ENCODE data around the gene RXFP3. TPM values are rescaled to one million over a fixed set of nuclear protein-coding genes. Genes with fewer than 3 reads are reported as not detected.

The RXFP3 gene
- total and polyA plus RNA-seq, 5 donors from 2014 or later, result not detected

GRCh38 chr5:33937017-33937706 lies 976 bp downstream of the RXFP3 start:
- H3K9me3 ChIP-seq (ENCODE audit: control insufficient read depth in 2 of 2, low read length in 2 of 2), result no peaks in the 10 kb centered on the region
- Mint-ChIP-seq H3K4me1 (peaks cover 0 to 6% (median 0%) of the 10 kb centered on the region in 4 donors), H3K9me3 (peaks cover 0 to 2% (median 0%) of the 10 kb centered on the region in 7 donors), H3K27ac (no peak overlapping the region), H3K27me3 (peaks cover 64% of the 10 kb centered on the region), H3K4me3 (no peak overlapping the region), H3K36me3 (no peaks in the 10 kb centered on the region)
- H3K27ac ChIP-seq (ENCODE audit: insufficient read depth, low read length, poor library complexity, severe bottlenecking), result no peak overlapping the region
- H3K4me1 ChIP-seq (ENCODE audit: control insufficient read depth, insufficient read depth, low read length, poor library complexity, severe bottlenecking), result no peaks in the 10 kb centered on the region
- no peak overlapping the region for H3K4me3 ChIP-seq (ENCODE audit: low read depth, low read length)
- peaks cover 15% of the 10 kb centered on the region for H3K27me3 ChIP-seq (ENCODE audit: control insufficient read depth, insufficient read depth, low read length)
- H3K36me3 ChIP-seq (ENCODE audit: control insufficient read depth, insufficient read depth, low read length), result no peaks in the 10 kb centered on the region
- ATAC-seq (ENCODE audit: low read depth in 2 of 2) (no peak), DNase-seq (no peak)

DNA sequence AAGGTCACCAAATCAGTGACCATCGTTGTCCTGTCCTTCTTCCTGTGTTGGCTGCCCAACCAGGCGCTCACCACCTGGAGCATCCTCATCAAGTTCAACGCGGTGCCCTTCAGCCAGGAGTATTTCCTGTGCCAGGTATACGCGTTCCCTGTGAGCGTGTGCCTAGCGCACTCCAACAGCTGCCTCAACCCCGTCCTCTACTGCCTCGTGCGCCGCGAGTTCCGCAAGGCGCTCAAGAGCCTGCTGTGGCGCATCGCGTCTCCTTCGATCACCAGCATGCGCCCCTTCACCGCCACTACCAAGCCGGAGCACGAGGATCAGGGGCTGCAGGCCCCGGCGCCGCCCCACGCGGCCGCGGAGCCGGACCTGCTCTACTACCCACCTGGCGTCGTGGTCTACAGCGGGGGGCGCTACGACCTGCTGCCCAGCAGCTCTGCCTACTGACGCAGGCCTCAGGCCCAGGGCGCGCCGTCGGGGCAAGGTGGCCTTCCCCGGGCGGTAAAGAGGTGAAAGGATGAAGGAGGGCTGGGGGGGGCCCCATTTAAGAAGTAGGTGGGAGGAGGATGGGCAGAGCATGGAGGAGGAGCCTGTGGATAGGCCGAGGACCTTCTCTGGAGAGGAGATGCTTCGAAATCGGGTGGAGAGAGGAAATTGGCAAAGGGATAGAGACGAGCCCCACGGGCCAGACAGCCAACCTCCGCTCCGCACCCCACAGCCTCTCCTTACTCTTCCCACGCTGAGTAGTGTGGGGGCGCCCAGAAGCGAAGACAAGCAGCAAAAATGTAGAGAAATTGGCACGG lies 1.7 kb downstream of the RXFP3 start:
- no peak overlapping the region for H3K27ac ChIP-seq (ENCODE audit: insufficient read depth, low read length, poor library complexity, severe bottlenecking)
- Mint-ChIP-seq H3K27ac (no peak overlapping the region), H3K36me3 (no peaks in the 10 kb centered on the region), H3K27me3 (peaks cover 64% of the 10 kb centered on the region), H3K9me3 (peaks cover 0 to 2% (median 0%) of the 10 kb centered on the region in 7 donors), H3K4me1 (peaks cover 0 to 6% (median 0%) of the 10 kb centered on the region in 4 donors), H3K4me3 (no peak overlapping the region)
- no peak for ATAC-seq (ENCODE audit: low read depth in 2 of 2)
- peaks cover 15% of the 10 kb centered on the region for H3K27me3 ChIP-seq (ENCODE audit: control insufficient read depth, insufficient read depth, low read length)
- no peaks in the 10 kb centered on the region for H3K36me3 ChIP-seq (ENCODE audit: control insufficient read depth, insufficient read depth, low read length)
- no peak for DNase-seq
- no peaks in the 10 kb centered on the region for H3K4me1 ChIP-seq (ENCODE audit: control insufficient read depth, insufficient read depth, low read length, poor library complexity, severe bottlenecking)
- no peak overlapping the region for H3K4me3 ChIP-seq (ENCODE audit: low read depth, low read length)
- no peaks in the 10 kb centered on the region for H3K9me3 ChIP-seq (ENCODE audit: control insufficient read depth in 2 of 2, low read length in 2 of 2)

DNA sequence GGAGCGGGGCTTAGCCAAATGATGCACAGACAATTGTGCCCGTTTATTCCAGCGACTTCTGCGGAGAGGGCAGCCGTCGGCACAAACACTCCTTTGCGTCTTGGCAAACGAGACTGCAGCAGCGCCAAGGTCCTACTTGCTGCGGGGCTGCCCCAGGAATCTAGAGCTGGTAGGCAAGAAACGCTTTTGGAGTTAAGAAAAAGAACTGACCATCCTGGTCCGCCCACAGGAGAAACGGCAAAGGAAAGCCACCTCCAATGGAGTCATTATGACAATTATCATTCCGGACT lies 2.3 kb downstream of the RXFP3 start:
- Mint-ChIP-seq H3K4me3 (no peak overlapping the region), H3K9me3 (peaks cover 0 to 2% (median 0%) of the 10 kb centered on the region in 7 donors), H3K27me3 (peaks cover 59% of the 10 kb centered on the region), H3K36me3 (no peaks in the 10 kb centered on the region), H3K4me1 (peaks cover 0 to 6% (median 0%) of the 10 kb centered on the region in 4 donors), H3K27ac (no peak overlapping the region)
- Histone ChIP-seq H3K27ac (ENCODE audit: insufficient read depth, low read length, poor library complexity, severe bottlenecking) (no peak overlapping the region), H3K9me3 (ENCODE audit: control insufficient read depth in 2 of 2, low read length in 2 of 2) (no peaks in the 10 kb centered on the region), H3K4me3 (ENCODE audit: low read depth, low read length) (no peak overlapping the region), H3K36me3 (ENCODE audit: control insufficient read depth, insufficient read depth, low read length) (no peaks in the 10 kb centered on the region), H3K27me3 (ENCODE audit: control insufficient read depth, insufficient read depth, low read length) (peaks cover 15% of the 10 kb centered on the region), H3K4me1 (ENCODE audit: control insufficient read depth, insufficient read depth, low read length, poor library complexity, severe bottlenecking) (no peaks in the 10 kb centered on the region)
- ATAC-seq (ENCODE audit: low read depth in 2 of 2) (no peak), DNase-seq (no peak)

- no peak for ATAC-seq (ENCODE audit: low read depth in 2 of 2)
- no peaks in the 10 kb centered on the region for H3K9me3 ChIP-seq (ENCODE audit: control insufficient read depth in 2 of 2, low read length in 2 of 2)
- Mint-ChIP-seq H3K27me3 (peaks cover 59% of the 10 kb centered on the region), H3K4me3 (no peak overlapping the region), H3K36me3 (no peaks in the 10 kb centered on the region), H3K27ac (peak overlapping the region in 1 of 3 donors; percentile 22), H3K4me1 (peaks cover 0 to 6% (median 0%) of the 10 kb centered on the region in 4 donors), H3K9me3 (peaks cover 0 to 2% (median 0%) of the 10 kb centered on the region in 7 donors)
- no peaks in the 10 kb centered on the region for H3K36me3 ChIP-seq (ENCODE audit: control insufficient read depth, insufficient read depth, low read length)
- peaks cover 15% of the 10 kb centered on the region for H3K27me3 ChIP-seq (ENCODE audit: control insufficient read depth, insufficient read depth, low read length)
- H3K4me3 ChIP-seq (ENCODE audit: low read depth, low read length), result no peak overlapping the region
- no peak overlapping the region for H3K27ac ChIP-seq (ENCODE audit: insufficient read depth, low read length, poor library complexity, severe bottlenecking)
- H3K4me1 ChIP-seq (ENCODE audit: control insufficient read depth, insufficient read depth, low read length, poor library complexity, severe bottlenecking), result no peaks in the 10 kb centered on the region
- no peak for DNase-seq
These were observed 2.7 kb downstream of the RXFP3 start for GRCh38 chr5:33938881-33939280.

- Mint-ChIP-seq H3K27me3 (peaks cover 51% of the 10 kb centered on the region), H3K4me3 (no peak overlapping the region), H3K36me3 (no peaks in the 10 kb centered on the region), H3K9me3 (peaks cover 0 to 2% (median 0%) of the 10 kb centered on the region in 7 donors), H3K27ac (no peak overlapping the region), H3K4me1 (peaks cover 0 to 6% (median 0%) of the 10 kb centered on the region in 4 donors)
- no peak overlapping the region for H3K27ac ChIP-seq (ENCODE audit: insufficient read depth, low read length, poor library complexity, severe bottlenecking)
- ATAC-seq (ENCODE audit: low read depth in 2 of 2) (no peak), DNase-seq (no peak)
- no peak overlapping the region for H3K4me3 ChIP-seq (ENCODE audit: low read depth, low read length)
- H3K9me3 ChIP-seq (ENCODE audit: control insufficient read depth in 2 of 2, low read length in 2 of 2), result no peaks in the 10 kb centered on the region
- H3K27me3 ChIP-seq (ENCODE audit: control insufficient read depth, insufficient read depth, low read length), result peaks cover 15% of the 10 kb centered on the region
- no peaks in the 10 kb centered on the region for H3K36me3 ChIP-seq (ENCODE audit: control insufficient read depth, insufficient read depth, low read length)
- no peaks in the 10 kb centered on the region for H3K4me1 ChIP-seq (ENCODE audit: control insufficient read depth, insufficient read depth, low read length, poor library complexity, severe bottlenecking)
These were observed 3.5 kb downstream of the RXFP3 start for GRCh38 chr5:33939556-33940262.

DNA sequence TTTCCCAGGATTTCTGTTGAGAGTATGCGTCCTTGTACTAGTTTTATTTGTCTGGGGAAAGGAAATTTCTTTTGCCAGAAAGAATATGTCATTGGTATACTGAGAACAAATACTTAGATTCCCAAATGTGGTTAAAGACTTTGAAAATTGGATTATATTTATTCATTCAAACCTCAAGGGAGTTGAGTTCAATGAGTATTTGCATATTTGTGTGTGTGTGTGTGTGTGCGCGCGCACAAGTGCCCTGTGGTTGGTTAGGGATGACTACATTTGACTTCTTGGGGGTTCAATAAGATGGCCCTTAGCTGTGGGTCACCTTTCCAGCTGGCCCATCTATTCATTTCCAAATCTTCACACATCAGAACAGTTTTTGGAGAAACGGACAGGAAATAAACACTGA lies 4.9 kb downstream of the RXFP3 start:
- peaks cover 0 to 6% (median 0%) of the 10 kb centered on the region in 4 donors for H3K4me1 Mint-ChIP-seq
- peaks cover 11% of the 10 kb centered on the region for H3K27me3 ChIP-seq (ENCODE audit: control insufficient read depth, insufficient read depth, low read length)

GRCh38 chr5:33944543-33945132 lies 8.5 kb downstream of the RXFP3 start:
- peaks cover 0 to 2% (median 0%) of the 10 kb centered on the region in 7 donors for H3K9me3 Mint-ChIP-seq
- H3K4me3 ChIP-seq (ENCODE audit: low read depth, low read length), result no peak overlapping the region
- ATAC-seq (ENCODE audit: low read depth in 2 of 2) (no peak), DNase-seq (no peak)
- no peaks in the 10 kb centered on the region for H3K9me3 ChIP-seq (ENCODE audit: control insufficient read depth in 2 of 2, low read length in 2 of 2)
- H3K27ac Mint-ChIP-seq, result no peak overlapping the region
- H3K36me3 ChIP-seq (ENCODE audit: control insufficient read depth, insufficient read depth, low read length), result no peaks in the 10 kb centered on the region
- H3K4me1 ChIP-seq (ENCODE audit: control insufficient read depth, insufficient read depth, low read length, poor library complexity, severe bottlenecking), result no peaks in the 10 kb centered on the region
- H3K27ac ChIP-seq (ENCODE audit: insufficient read depth, low read length, poor library complexity, severe bottlenecking), result no peak overlapping the region
- H3K36me3 Mint-ChIP-seq, result no peaks in the 10 kb centered on the region
- no peak overlapping the region for H3K4me3 Mint-ChIP-seq
- H3K4me1 Mint-ChIP-seq, result peaks cover 0 to 6% (median 0%) of the 10 kb centered on the region in 4 donors
- H3K27me3 Mint-ChIP-seq, result peaks cover 22% of the 10 kb centered on the region
- peaks cover 7% of the 10 kb centered on the region for H3K27me3 ChIP-seq (ENCODE audit: control insufficient read depth, insufficient read depth, low read length)

More for the DNA sequence above, 4.9 kb downstream of the RXFP3 start:
- peaks cover 39% of the 10 kb centered on the region for H3K27me3 Mint-ChIP-seq
- Histone ChIP-seq H3K4me3 (ENCODE audit: low read depth, low read length) (no peak overlapping the region), H3K36me3 (ENCODE audit: control insufficient read depth, insufficient read depth, low read length) (no peaks in the 10 kb centered on the region), H3K27ac (ENCODE audit: insufficient read depth, low read length, poor library complexity, severe bottlenecking) (no peak overlapping the region), H3K9me3 (ENCODE audit: control insufficient read depth in 2 of 2, low read length in 2 of 2) (no peaks in the 10 kb centered on the region), H3K4me1 (ENCODE audit: control insufficient read depth, insufficient read depth, low read length, poor library complexity, severe bottlenecking) (no peaks in the 10 kb centered on the region)
- no peaks in the 10 kb centered on the region for H3K36me3 Mint-ChIP-seq
- peaks cover 0 to 2% (median 0%) of the 10 kb centered on the region in 7 donors for H3K9me3 Mint-ChIP-seq
- no peak overlapping the region for H3K4me3 Mint-ChIP-seq
- no peak overlapping the region for H3K27ac Mint-ChIP-seq
- no peak for DNase-seq
- ATAC-seq (ENCODE audit: low read depth in 2 of 2), result no peak

Data from CD4-positive, CD25-positive, alpha-beta regulatory T cell (primary cell).